ENCODE results near the gene MICAL2. TPM values are rescaled to one million over a fixed set of nuclear protein-coding genes. Genes with fewer than 3 reads are reported as not detected.

MICAL2 gene
- total and polyA plus RNA-seq, 10 of the 15 experiments (the other 5 are each of a cell fraction or from before 2014, with no cell fraction given) = 0.90 to 5.6 (median 2.4) TPM

- RAD21 ChIA-PET (ENCODE audit: unreplicated experiment) = no interaction called here
- BruUV-seq (replicated peaks) = no TSS peak
- CTCF ChIA-PET = no interaction called here
- ATAC-seq (no peak), FAIRE-seq (no peak), DNase-seq (ENCODE audit: low read depth, low spot score) (no peak)
- Histone ChIP-seq H4K20me1 (ENCODE audit: control insufficient read depth, insufficient read depth) (no peaks in the 10 kb centered on the region), H3K9ac (ENCODE audit: control insufficient read depth, insufficient read depth, low read length) (no peak overlapping the region), H3K27ac (ENCODE audit: control insufficient read depth, insufficient read depth) (no peak overlapping the region), H3K4me2 (ENCODE audit: control insufficient read depth, insufficient read depth) (no peak overlapping the region), H3K27me3 (replicated peaks in 1 of 2; ENCODE audit: control insufficient read depth in 2 of 2, insufficient read depth in 2 of 2, low read length in 1 of 2) (peaks cover 2 to 3% of the 10 kb centered on the region in 2 experiments; a peak in 2 of 4 replicates), H3K9me3 (replicated peaks; ENCODE audit: control insufficient read depth, insufficient read depth, low read length) (no peaks in the 10 kb centered on the region), H3K4me1 (ENCODE audit: control insufficient read depth, insufficient read depth, low read length) (no peaks in the 10 kb centered on the region), H3K36me3 (ENCODE audit: control insufficient read depth in 2 of 2, insufficient read depth in 2 of 2, low read length in 1 of 2) (no peaks in the 10 kb centered on the region), H2AFZ (ENCODE audit: control insufficient read depth, low read depth, low read length) (no peak overlapping the region), H3K79me2 (ENCODE audit: control insufficient read depth, insufficient read depth, low read length) (no peaks in the 10 kb centered on the region), H3K4me3 (no peak overlapping the region)
- POLR2A ChIA-PET = no interaction called here
- in situ Hi-C loops (cut with MboI) (no loop called here), intact Hi-C loops (cut with micrococcal nuclease; ENCODE audit: unreplicated experiment) (no loop called here)
- SMC1A ChIA-PET (ENCODE audit: uncharacterized antibody, unreplicated experiment) = interaction anchor here (0.6 kb wide), 2 partner anchors 8 to 765 kb away, joined by 3 read pairs; no protein-coding TSS in a partner anchor
- TF ChIP-seq ZSCAN29 (IDR thresholded peaks at IDR 0.05) (no peak), ELK1 (IDR thresholded peaks at IDR 0.05; ENCODE audit: low read depth, low read length) (no peak), POU2F2 (IDR thresholded peaks at IDR 0.05; ENCODE audit: borderline replicate concordance, low read depth, low read length) (no peak), MTA3 (IDR thresholded peaks at IDR 0.05; ENCODE audit: borderline replicate concordance, low read length) (no peak), MYB (IDR thresholded peaks at IDR 0.05; ENCODE audit: borderline replicate concordance, low read depth, low read length) (no peak), PBX3 (IDR thresholded peaks at IDR 0.05; ENCODE audit: insufficient replicate concordance, low read depth, low read length) (no peak), IKZF1 (conservative IDR thresholded peaks at IDR 0.05) (no peak), MTA2 (IDR thresholded peaks at IDR 0.05; ENCODE audit: low read depth) (no peak), YY1 (IDR thresholded peaks at IDR 0.05; ENCODE audit: low read depth, low read length) (no peak), LARP7 (IDR thresholded peaks at IDR 0.05) (no peak), PRDM15 (CRISPR knock-in tag; IDR thresholded peaks at IDR 0.05) (no peak), TARDBP (IDR thresholded peaks at IDR 0.05; ENCODE audit: borderline replicate concordance) (no peak), IRF5 (IDR thresholded peaks at IDR 0.05; ENCODE audit: borderline replicate concordance) (no peak), CEBPZ (IDR thresholded peaks at IDR 0.05; ENCODE audit: low read depth, low read length) (no peak)
Measured at GRCh38 chr11:12099132-12099873, 11.1 kb upstream of the MICAL2 start.
